Neural cell (in vitro differentiated cells): ENCODE results near the gene CABLES2.

ENCODE experiments used
- CTCF ChIP-seq: fragments of 450-650 bp; IDR thresholded peaks from 2 replicates; pipeline ENCODE4 v1.5.1; 2014; ENCODE audit warnings: antibody characterized with exemption, mild to moderate bottlenecking, moderate library complexity; ENCODE audit not compliant: poor library complexity, severe bottlenecking
- EZH2 ChIP-seq: fragments of 200-600, 300-800 bp; shearing (Covaris generic), sonication (generic); IDR thresholded peaks from 2 replicates; pipeline ENCODE4 v1.6.1; 2014; ENCODE audit warnings: antibody characterized with exemption, low read length, borderline replicate concordance, mild to moderate bottlenecking; ENCODE audit not compliant: insufficient read depth, poor library complexity, severe bottlenecking
- RAD21 ChIP-seq: fragments of 450-650 bp; conservative IDR thresholded peaks from 2 replicates; pipeline ENCODE4 v1.6.1; 2014; ENCODE audit warnings: antibody characterized with exemption, mild to moderate bottlenecking, moderate library complexity

- TF ChIP-seq RAD21, result no peak
- no peak for TF ChIP-seq EZH2
- no peak for TF ChIP-seq CTCF
Observed at GRCh38 chr20:62367136-62367632, 39.9 kb downstream of the CABLES2 start, which contains the start of gene LAMA5.
